ENCODE results near the gene WDR86. TPM values are rescaled to one million over a fixed set of nuclear protein-coding genes. Genes with fewer than 3 reads are reported as not detected.

Gene WDR86
- polyA plus RNA-seq, 1 donor from 2014 or later: 46.2 TPM

- Histone ChIP-seq H3K79me2 (replicated peaks; ENCODE audit: insufficient read depth, low read length) (peaks cover 3% of the 10 kb centered on the region), H3F3A (ENCODE audit: insufficient read depth, low read length, poor library complexity, severe bottlenecking) (no peaks in the 10 kb centered on the region), H3K9me2 (ENCODE audit: insufficient read depth, low read length) (no peaks in the 10 kb centered on the region), H3K4me3 (ENCODE audit: low read length) (no peak overlapping the region), H2AFZ (ENCODE audit: low read depth, low read length) (no peak overlapping the region), H3K9me3 (ENCODE audit: low read length) (no peaks in the 10 kb centered on the region), H4K20me1 (ENCODE audit: insufficient read depth) (no peaks in the 10 kb centered on the region), H3K4me2 (ENCODE audit: low read length) (no peak overlapping the region), H3K27me3 (ENCODE audit: insufficient read depth, low read depth, low read length) (no peaks in the 10 kb centered on the region), H3K27ac (ENCODE audit: low read length) (no peak overlapping the region), H3K36me3 (ENCODE audit: insufficient read depth, low read length) (peaks cover 6% of the 10 kb centered on the region), H3K9ac (ENCODE audit: low read length) (no peak overlapping the region)
- TF ChIP-seq SMC3 (conservative IDR thresholded peaks at IDR 0.05; ENCODE audit: poor library complexity) (no peak), MXI1 (conservative IDR thresholded peaks at IDR 0.05; ENCODE audit: poor library complexity, severe bottlenecking) (no peak), REST (IDR thresholded peaks at IDR 0.05; ENCODE audit: borderline replicate concordance) (no peak), RAD21 (conservative IDR thresholded peaks at IDR 0.05) (no peak), EP300 (conservative IDR thresholded peaks at IDR 0.05; ENCODE audit: poor library complexity, severe bottlenecking) (no peak), EZH2 (IDR thresholded peaks at IDR 0.05; ENCODE audit: borderline replicate concordance, insufficient read depth, low read length, poor library complexity, severe bottlenecking) (no peak), POLR2AphosphoS5 (IDR thresholded peaks at IDR 0.05) (no peak), CTCF (IDR thresholded peaks at IDR 0.05; ENCODE audit: poor library complexity, severe bottlenecking) (no peak), TAF1 (IDR thresholded peaks at IDR 0.05; ENCODE audit: low read depth) (no peak)
These were observed 66.3 kb downstream of the WDR86 start for GRCh38 chr7:151343516-151343915.

GRCh38 chr7:151342811-151343210 lies 67.0 kb downstream of the WDR86 start:
- H3K9ac ChIP-seq (ENCODE audit: low read length): no peak overlapping the region
- no peaks in the 10 kb centered on the region for H3K27me3 ChIP-seq (ENCODE audit: insufficient read depth, low read depth, low read length)
- peak overlapping the region; percentile 68 for H3K4me3 ChIP-seq (ENCODE audit: low read length)
- H3F3A ChIP-seq (ENCODE audit: insufficient read depth, low read length, poor library complexity, severe bottlenecking): no peaks in the 10 kb centered on the region
- H3K27ac ChIP-seq (ENCODE audit: low read length): no peak overlapping the region
- H4K20me1 ChIP-seq (ENCODE audit: insufficient read depth): no peaks in the 10 kb centered on the region
- no peaks in the 10 kb centered on the region for H3K9me2 ChIP-seq (ENCODE audit: insufficient read depth, low read length)
- H3K79me2 ChIP-seq (replicated peaks; ENCODE audit: insufficient read depth, low read length): peaks cover 3% of the 10 kb centered on the region
- TF ChIP-seq EP300 (conservative IDR thresholded peaks at IDR 0.05; ENCODE audit: poor library complexity, severe bottlenecking): no peak
- no peak for TF ChIP-seq POLR2AphosphoS5 (IDR thresholded peaks at IDR 0.05)
- no peak for TF ChIP-seq RAD21 (conservative IDR thresholded peaks at IDR 0.05)
- no peak for TF ChIP-seq SMC3 (conservative IDR thresholded peaks at IDR 0.05; ENCODE audit: poor library complexity)
- TF ChIP-seq REST (IDR thresholded peaks at IDR 0.05; ENCODE audit: borderline replicate concordance): no peak
- TF ChIP-seq EZH2 (IDR thresholded peaks at IDR 0.05; ENCODE audit: borderline replicate concordance, insufficient read depth, low read length, poor library complexity, severe bottlenecking): no peak
- TF ChIP-seq CTCF (IDR thresholded peaks at IDR 0.05; ENCODE audit: poor library complexity, severe bottlenecking): no peak
- no peak for TF ChIP-seq MXI1 (conservative IDR thresholded peaks at IDR 0.05; ENCODE audit: poor library complexity, severe bottlenecking)
- TF ChIP-seq TAF1 (IDR thresholded peaks at IDR 0.05; ENCODE audit: low read depth): no peak
- no peaks in the 10 kb centered on the region for H3K9me3 ChIP-seq (ENCODE audit: low read length)
- H3K4me2 ChIP-seq (ENCODE audit: low read length): peak overlapping the region; percentile 59
- no peak overlapping the region for H2AFZ ChIP-seq (ENCODE audit: low read depth, low read length)
- peaks cover 6% of the 10 kb centered on the region for H3K36me3 ChIP-seq (ENCODE audit: insufficient read depth, low read length)

Data from neural cell (in vitro differentiated cells).